ENCODE data around the gene NR1D1.

Gene NR1D1

GRCh38 chr17:40099619-40100418 lies 570 bp downstream of the NR1D1 start:
- H3K27ac ChIP-seq: peak overlapping the region; percentile 89 to 96
- no peak for TF ChIP-seq CTCF (IDR thresholded peaks at IDR 0.05)
- no peak for DNase-seq (ENCODE audit: low spot score)
- peak overlapping the region; percentile 83 for H3K4me3 ChIP-seq

- Histone ChIP-seq H3K4me3 (peak overlapping the region; percentile 83), H3K27ac (peak overlapping the region; percentile 89 to 96)
- TF ChIP-seq CTCF (IDR thresholded peaks at IDR 0.05): no peak
- DNase-seq (ENCODE audit: low spot score): peak; percentile 100
These were observed 1.4 kb downstream of the NR1D1 start for GRCh38 chr17:40098846-40099618.

GRCh38 chr17:40097931-40098845 lies 2.2 kb downstream of the NR1D1 start:
- peak overlapping the region; percentile 89 to 96 for H3K27ac ChIP-seq
- DNase-seq (ENCODE audit: low spot score): peak; percentile 95
- H3K4me3 ChIP-seq: peak overlapping the region; percentile 83
- no peak for TF ChIP-seq CTCF (IDR thresholded peaks at IDR 0.05)

- Histone ChIP-seq H3K27ac (peak overlapping the region; percentile 89 to 96), H3K4me3 (peak overlapping the region; percentile 83)
- no peak for TF ChIP-seq CTCF (IDR thresholded peaks at IDR 0.05)
- peak; percentile 73 for DNase-seq (ENCODE audit: low spot score)
These were observed 3.3 kb downstream of the NR1D1 start for GRCh38 chr17:40097087-40097486.

GRCh38 chr17:40095944-40096791 lies 4.2 kb downstream of the NR1D1 start:
- peak; percentile 76 for DNase-seq (ENCODE audit: low spot score)
- H3K4me3 ChIP-seq: peak overlapping the region; percentile 83
- TF ChIP-seq CTCF (IDR thresholded peaks at IDR 0.05): no peak
- H3K27ac ChIP-seq: peak overlapping the region; percentile 89 to 96

Data from coronary artery (tissue), 2 donors.